HG03060 (cell line): Measurements from ENCODE around the gene ARMC6.
"Not testable (repeated sequence)": the region's sequence is repeated elsewhere in the genome, so short reads cannot be mapped to it uniquely, and the experiment has no call there.

Experiments
- ATAC-seq: cut with Tn5 transposase; IDR thresholded peaks from one replicate; pipeline ENCODE4 v1.9.1; 2021; ENCODE audit warnings: low read depth, moderate number of reproducible peaks; ENCODE audit not compliant: unreplicated experiment

ARMC6 gene

DNA sequence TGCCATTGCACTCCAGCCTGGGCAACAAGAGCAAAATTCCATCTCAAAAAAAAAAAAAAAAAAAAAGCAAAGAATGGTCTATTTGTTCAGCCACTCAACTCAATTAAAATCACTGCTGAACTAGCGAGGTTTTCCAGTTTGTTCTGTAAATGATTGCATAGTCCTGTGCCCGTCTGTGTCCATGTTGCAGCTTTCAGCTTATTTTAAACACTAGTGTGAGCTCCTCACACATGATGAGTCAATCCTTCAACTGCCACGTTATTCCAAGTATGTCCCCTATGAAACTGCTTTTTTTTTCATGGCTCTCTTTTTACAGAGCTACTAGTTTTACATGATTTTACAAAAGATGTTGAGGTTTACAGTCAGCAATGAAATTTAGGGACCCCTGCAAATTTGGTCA is 12.3 kb upstream of the ARMC6 start:
- ATAC-seq, result no peak

GRCh38 chr19:19022380-19022961 is 10.9 kb upstream of the ARMC6 start:
- ATAC-seq, result no peak

DNA sequence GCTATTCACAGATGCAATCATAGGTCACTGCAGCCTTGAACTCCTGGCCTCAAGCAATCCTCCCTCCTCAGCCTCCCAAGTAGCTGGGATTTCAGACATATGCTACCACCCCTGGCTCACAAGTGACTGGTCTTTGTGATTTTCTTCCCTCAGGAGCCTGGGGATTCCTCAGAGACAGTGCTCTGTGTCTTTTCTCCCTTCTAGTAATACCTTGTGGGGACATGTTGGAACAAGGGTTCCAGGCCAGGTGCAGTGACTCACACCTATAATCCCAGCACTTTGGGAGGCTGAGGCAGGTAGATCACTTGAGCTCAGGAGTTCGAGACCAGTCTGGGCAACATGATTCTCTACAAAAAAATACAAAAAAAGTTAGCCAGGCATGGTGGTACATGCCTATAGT is 10.0 kb upstream of the ARMC6 start:
- ATAC-seq, result not testable (repeated sequence)

- no peak for ATAC-seq
Measured at GRCh38 chr19:19025861-19026260, 7.5 kb upstream of the ARMC6 start.

- ATAC-seq, result no peak
Measured at GRCh38 chr19:19026299-19026971, 7.0 kb upstream of the ARMC6 start.

DNA sequence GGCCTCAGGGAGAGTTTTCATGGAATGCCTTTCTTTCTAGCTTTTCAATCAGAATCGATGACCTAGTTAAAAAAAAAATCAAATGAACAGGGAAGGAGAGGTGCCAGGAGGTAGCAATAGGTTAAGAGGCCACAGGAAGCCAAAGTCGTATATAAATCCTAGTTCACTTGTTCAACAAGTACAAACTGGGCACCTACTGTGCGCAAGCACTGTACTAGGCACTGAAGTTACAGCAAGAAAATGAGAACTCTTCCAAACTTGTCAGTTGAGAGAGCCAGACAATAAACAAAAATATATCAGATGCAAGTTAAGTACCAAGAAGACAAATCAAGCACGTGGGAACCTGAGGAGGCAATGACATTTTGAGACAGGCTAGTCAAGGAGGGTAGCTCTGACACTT is 6.2 kb upstream of the ARMC6 start:
- no peak for ATAC-seq

- ATAC-seq, result no peak
Measured at GRCh38 chr19:19028526-19028925, 4.9 kb upstream of the ARMC6 start.

GRCh38 chr19:19031891-19032290 is 1.5 kb upstream of the ARMC6 start:
- no peak for ATAC-seq

GRCh38 chr19:19032420-19033175 is 805 bp upstream of the ARMC6 start:
- ATAC-seq, result no peak

DNA sequence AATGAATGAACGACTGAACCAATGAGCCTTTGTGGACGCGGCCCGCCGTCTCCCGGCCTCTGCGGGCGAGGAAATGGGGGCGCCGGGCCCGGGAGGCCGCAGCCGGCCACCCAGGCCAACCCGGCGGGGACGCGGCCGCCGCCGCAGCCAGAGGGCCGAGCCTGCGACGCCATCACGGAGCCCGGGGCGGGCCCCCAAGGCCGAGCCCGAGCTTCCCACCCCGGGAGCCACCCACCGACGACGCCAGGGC is 302 bp upstream of the ARMC6 start:
- no peak for ATAC-seq

DNA sequence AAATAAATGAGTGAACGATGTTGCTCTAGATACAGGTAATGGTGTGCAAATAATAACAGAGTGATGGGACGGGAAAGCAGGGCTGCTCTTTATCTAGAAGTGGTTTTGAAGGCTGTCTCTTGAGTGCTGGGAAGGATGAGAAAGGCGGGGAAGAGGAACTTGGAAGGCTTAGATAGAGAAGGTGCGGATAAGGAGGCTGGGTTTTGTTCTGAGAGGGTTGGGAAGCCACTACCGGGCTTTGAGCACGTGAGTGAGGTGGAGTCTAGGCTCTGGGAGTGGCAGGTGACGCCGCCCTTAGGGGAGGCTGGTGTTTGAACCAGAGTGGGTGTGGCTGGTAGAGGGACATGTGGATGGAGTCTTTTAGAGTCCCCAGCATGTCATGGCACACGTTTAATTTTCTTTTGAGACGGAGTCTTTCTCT is 811 bp downstream of the ARMC6 start:
- ATAC-seq, result no peak

DNA sequence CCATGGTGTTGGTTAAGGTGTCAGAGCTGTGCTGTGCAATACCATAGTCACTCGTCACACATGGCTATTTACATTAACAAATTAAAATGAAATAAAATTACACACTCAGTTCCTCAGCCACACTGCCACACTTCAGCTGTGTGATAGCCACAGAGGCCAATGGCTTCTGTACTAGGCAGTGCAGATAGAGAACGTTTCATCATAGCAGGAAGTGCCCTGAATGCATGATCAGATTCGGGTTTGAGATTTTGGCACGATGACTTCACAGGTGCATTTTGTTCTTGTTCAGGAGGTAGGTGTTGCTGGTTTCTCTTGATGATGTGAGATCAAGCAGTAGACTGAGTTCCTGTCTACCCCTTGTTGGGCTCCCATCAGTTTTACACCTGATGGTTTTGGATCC is 6.5 kb downstream of the ARMC6 start:
- ATAC-seq, result no peak

- no peak for ATAC-seq
Measured at GRCh38 chr19:19040417-19040816, 7.0 kb downstream of the ARMC6 start.

GRCh38 chr19:19042732-19043280 is 9.4 kb downstream of the ARMC6 start:
- ATAC-seq, result no peak

DNA sequence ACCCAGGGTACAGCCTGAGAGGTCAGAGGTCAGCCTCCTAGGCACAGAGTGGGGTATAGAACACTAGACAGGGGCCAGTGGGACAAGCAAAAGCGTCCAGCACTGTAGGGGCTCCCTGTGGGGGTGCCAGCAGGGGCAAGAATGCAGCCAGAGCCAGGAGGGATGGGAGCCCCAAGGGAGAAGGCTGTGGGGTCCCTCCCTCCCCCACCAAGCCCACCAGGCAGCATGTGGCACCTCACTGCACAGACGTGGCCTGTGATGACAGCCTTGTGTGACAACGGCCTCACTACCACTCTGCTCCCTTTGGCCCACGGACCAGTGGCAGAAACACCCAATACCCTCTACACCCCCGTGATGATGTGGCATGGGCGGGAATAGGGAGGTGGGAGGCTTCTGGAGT is 10.1 kb downstream of the ARMC6 start:
- ATAC-seq, result no peak

DNA sequence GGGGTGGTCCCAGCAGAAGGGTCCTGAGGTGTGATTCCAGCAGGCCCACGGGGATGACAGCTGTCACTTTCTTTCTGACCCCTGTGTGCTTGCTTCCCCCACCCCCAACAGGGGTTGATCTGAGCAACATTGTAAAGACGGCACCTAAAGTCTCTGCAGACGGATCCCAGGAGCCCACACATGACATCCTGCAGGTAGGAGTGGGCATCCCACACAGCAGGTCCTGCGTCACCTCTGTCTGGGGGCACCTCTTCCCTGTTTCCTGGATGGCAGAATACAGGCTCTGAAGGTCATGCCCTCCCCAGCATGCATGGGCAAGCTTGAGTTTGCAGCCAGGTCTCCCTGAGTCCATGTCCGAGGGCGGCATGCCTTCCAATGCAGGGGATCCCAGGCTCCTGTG is 10.5 kb downstream of the ARMC6 start:
- no peak for ATAC-seq

- ATAC-seq, result no peak
Measured at GRCh38 chr19:19049406-19049805, 16.0 kb downstream of the ARMC6 start.

GRCh38 chr19:19050104-19050503 is 16.7 kb downstream of the ARMC6 start:
- ATAC-seq, result no peak

DNA sequence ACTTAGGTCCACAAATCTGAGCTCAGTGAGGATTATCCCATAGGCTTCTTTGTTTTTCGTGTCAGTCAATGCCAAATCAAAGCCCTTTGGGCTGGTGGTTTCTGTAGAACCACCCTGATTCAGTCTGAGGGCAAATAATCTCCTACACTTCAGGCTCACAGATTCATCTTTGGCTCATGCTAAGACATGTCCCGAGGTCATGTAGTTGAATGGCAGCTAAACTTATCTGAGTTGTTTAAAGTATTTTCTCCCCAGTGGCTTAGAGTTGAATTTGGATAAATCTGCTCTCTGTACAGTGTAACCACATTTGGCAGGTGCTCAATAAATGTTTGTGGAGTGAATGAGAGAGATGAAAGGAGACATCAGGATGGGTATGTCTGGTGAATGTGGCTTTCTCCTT is 17.3 kb downstream of the ARMC6 start:
- no peak for ATAC-seq

GRCh38 chr19:19051478-19052213 is 18.2 kb downstream of the ARMC6 start:
- ATAC-seq, result no peak

GRCh38 chr19:19052921-19053320 is 19.5 kb downstream of the ARMC6 start:
- no peak for ATAC-seq
